Transverse colon (tissue), 3 donors: ENCODE results near the gene AUH.

Experiments
- CTCF ChIP-seq, 5 experiments: fragments of 200-600 bp in 3 of 5; fragments of 450-650 bp in 2 of 5; sonication (generic) in 3 of 5; IDR thresholded peaks; 1 replicate in 2 of 5; 2 replicates in 3 of 5; pipeline ENCODE4 v1.5.1; 2016 to 2017; ENCODE audit warnings: antibody characterized with exemption in 5 of 5, inconsistent platforms in 3 of 5, mild to moderate bottlenecking in 2 of 5, moderate library complexity in 1 of 5
- POLR2A ChIP-seq: fragments of 450-650 bp; IDR thresholded peaks from one replicate; pipeline ENCODE4 v1.6.1; 2016; ENCODE audit warnings: antibody characterized with exemption, mild to moderate bottlenecking, moderate library complexity

- TF ChIP-seq POLR2A (no peak), CTCF (IDR thresholded peaks at IDR 0.05) (no peak)
Measured at GRCh38 chr9:91395106-91395552, 33.4 kb upstream of the AUH start.
